GM12878 (cell line): ENCODE measurements around the gene F13B. TPM values are rescaled to one million over a fixed set of nuclear protein-coding genes. Genes with fewer than 3 reads are reported as not detected.

Experiments
- ATAC-seq: fragments of 200-7000 bp; cut with Tn5 transposase; 3 replicates; pipeline ENCODE4 v1.9.1; 2020; ENCODE audit warnings: mild to moderate bottlenecking, moderate library complexity
- BruUV-seq: library from RNA; stranded (reverse); fragments of 400-500 nt; replicated peaks from 2 replicates; lab custom pipeline; 2021; lab: Mats Ljungman, UMichigan
- CTCF ChIA-PET: fragments of 300-600 bp; sonication (Branson Sonifier 250); formaldehyde crosslinking; extraction: SDS; loops from one replicate; lab custom pipeline; 2021; ENCODE audit warnings: inconsistent platforms; lab: Yijun Ruan, JAX
- POLR2A ChIA-PET: fragments of 350-600 bp; formaldehyde crosslinking; extraction: SDS; loops from one replicate; lab custom pipeline; 2021; ENCODE audit warnings: inconsistent platforms; lab: Charles Lee
- RAD21 ChIA-PET: fragments of 300-600 bp; sonication (Branson Sonifier 250); formaldehyde crosslinking; loops from one replicate; lab custom pipeline; 2023; ENCODE audit warnings: antibody characterized with exemption; ENCODE audit not compliant: unreplicated experiment; lab: Charles Lee
- SMC1A ChIA-PET: fragments of 300-600 bp; sonication (Branson Sonifier 250); formaldehyde crosslinking; loops from one replicate; lab custom pipeline; 2023; ENCODE audit not compliant: unreplicated experiment, uncharacterized antibody; lab: Charles Lee
- DNase-seq: peaks from one replicate; pipeline ENCODE4 v3.0.0-alpha.2; 2011; ENCODE audit warnings: low read depth, low spot score
- FAIRE-seq: peaks from 3 replicates; lab custom pipeline; 2011; peaks lifted over from hg19 to GRCh38; lab: Jason Lieb, UNC
- H2AFZ ChIP-seq: 2 replicates; pipeline ENCODE4 v1.6.0; 2011; ENCODE audit warnings: low read depth, low read length, control low read depth; ENCODE audit not compliant: control insufficient read depth
- H3K27ac ChIP-seq: 2 replicates; pipeline ENCODE4 v1.5.1; 2011; ENCODE audit warnings: control low read depth; ENCODE audit not compliant: control insufficient read depth, insufficient read depth
- H3K27me3 ChIP-seq, 2 experiments: replicated peaks in 1 of 2; 2 replicates each; pipeline versions ENCODE4 v1.6.0 to v1.6.1; 2011; ENCODE audit warnings: low read length in 1 of 2; ENCODE audit not compliant: control insufficient read depth in 2 of 2, insufficient read depth in 2 of 2
- H3K36me3 ChIP-seq, 2 experiments: 2 replicates each; pipeline ENCODE4 v1.5.1; 2011; ENCODE audit warnings: low read length in 1 of 2; ENCODE audit not compliant: control insufficient read depth in 2 of 2, insufficient read depth in 2 of 2
- H3K4me1 ChIP-seq: 2 replicates; pipeline ENCODE4 v1.6.1; 2011; ENCODE audit warnings: mild to moderate bottlenecking, low read length, moderate library complexity, mixed read lengths; ENCODE audit not compliant: control insufficient read depth, insufficient read depth
- H3K4me2 ChIP-seq: 2 replicates; pipeline ENCODE4 v1.6.0; 2011; ENCODE audit warnings: control low read depth; ENCODE audit not compliant: control insufficient read depth, insufficient read depth
- H3K4me3 ChIP-seq: fragments of 200-600 bp; sonication (generic); 2 replicates; pipeline ENCODE4 v1.5.1; 2016
- H3K79me2 ChIP-seq: 2 replicates; pipeline ENCODE4 v1.6.0; 2011; ENCODE audit warnings: low read length; ENCODE audit not compliant: control insufficient read depth, insufficient read depth
- H3K9ac ChIP-seq: 2 replicates; pipeline ENCODE4 v1.8.0; 2011; ENCODE audit warnings: low read length, control low read depth, mixed read lengths; ENCODE audit not compliant: control insufficient read depth, insufficient read depth
- H3K9me3 ChIP-seq: replicated peaks from 3 replicates; pipeline ENCODE4 v1.5.1; 2011; ENCODE audit warnings: mild to moderate bottlenecking, low read length; ENCODE audit not compliant: control insufficient read depth, insufficient read depth
- H4K20me1 ChIP-seq: 2 replicates; pipeline ENCODE4 v1.6.0; 2011; ENCODE audit not compliant: control insufficient read depth, insufficient read depth
- ATF2 ChIP-seq: IDR thresholded peaks from 2 replicates; pipeline ENCODE4 v1.6.1; 2012; ENCODE audit warnings: low read length, inconsistent platforms
- FOS ChIP-seq: IDR thresholded peaks from 3 replicates; pipeline ENCODE4 v1.6.1; 2011; ENCODE audit warnings: borderline replicate concordance; ENCODE audit not compliant: insufficient read length; ENCODE audit errors: extremely low read depth
- HDAC6 ChIP-seq: fragments of 200-600 bp; sonication (generic); IDR thresholded peaks from one replicate; pipeline ENCODE4 v1.8.0; 2017; ENCODE audit warnings: antibody characterized with exemption; ENCODE audit not compliant: unreplicated experiment
- IKZF2 ChIP-seq, 2 experiments: fragments of 450-650 bp; IDR thresholded peaks; 2 replicates each; pipeline ENCODE4 v1.6.1; 2017; ENCODE audit warnings: mild to moderate bottlenecking in 2 of 2, moderate library complexity in 2 of 2
- PML ChIP-seq: IDR thresholded peaks from 2 replicates; pipeline ENCODE4 v1.6.1; 2012; ENCODE audit warnings: low read length, inconsistent platforms
- RUNX3 ChIP-seq: IDR thresholded peaks from 2 replicates; pipeline ENCODE4 v1.6.1; 2012; ENCODE audit warnings: low read length, inconsistent platforms
- SMARCA5 ChIP-seq: fragments of 450-650 bp; IDR thresholded peaks from 2 replicates; pipeline ENCODE4 v1.6.1; 2017; ENCODE audit warnings: mild to moderate bottlenecking
- SPI1 ChIP-seq: IDR thresholded peaks from 2 replicates; pipeline ENCODE4 v1.6.1; 2011; ENCODE audit warnings: low read depth, mild to moderate bottlenecking, low read length, moderate library complexity, borderline replicate concordance; ENCODE audit not compliant: insufficient read depth
- ZNF217 ChIP-seq: fragments of 450-650 bp; IDR thresholded peaks from 2 replicates; pipeline ENCODE4 v1.6.1; 2017; ENCODE audit warnings: antibody characterized with exemption, mild to moderate bottlenecking
- in situ Hi-C: fragments of 300-500 bp; cut with MboI; formaldehyde crosslinking; loops from 9 replicates; pipeline ENCODE4 v1.14.3; 2018; ENCODE audit warnings: mixed read lengths
- intact Hi-C: fragments of 100-400 bp; cut with micrococcal nuclease; formaldehyde crosslinking; loops from one replicate; pipeline ENCODE4 v1.14.2; 2022; ENCODE audit not compliant: unreplicated experiment
- polyA plus RNA-seq, 11 experiments: library from polyadenylated mRNA; depleted of rRNA in 4 of 11; unstranded in 6 of 11; stranded (reverse) in 5 of 11; fragments of >200 nt; fragmentation: Nextera tagmentation in 4 of 11; fragmentation: Illumina TruSeq in 1 of 11; extraction: Ambion mirVana in 4 of 11; extraction: Trizol in 1 of 11; gene quantifications; 1 replicate in 1 of 11; 2 replicates in 10 of 11; pipeline versions ENCODE4 v1.2.1 to v1.2.3, GENCODE V29; 2011 to 2016; ENCODE audit warnings: inconsistent platforms in 2 of 11, missing spikeins in 2 of 11, low read depth in 1 of 11
- total RNA-seq, 4 experiments: library from RNA; depleted of rRNA in 3 of 4; stranded (reverse); fragments of >200 nt in 3 of 4; fragmentation: Illumina TruSeq in 1 of 4; extraction: Trizol in 1 of 4; gene quantifications; 2 replicates each; pipeline versions ENCODE4 v1.2.1 to v1.2.3, GENCODE V29; 2013 to 2021
- TF ChIP-seq, protein P1 (sequence below): fragments of 450-650 bp; conservative IDR thresholded peaks from 2 replicates; pipeline ENCODE4 v1.6.1; 2017; ENCODE audit warnings: mild to moderate bottlenecking, moderate library complexity
- TF ChIP-seq, protein P2 (sequence below): IDR thresholded peaks from 2 replicates; pipeline ENCODE4 v1.6.1; 2012; ENCODE audit warnings: low read depth, low read length, improper control_type of control experiment
- TF ChIP-seq, protein P3 (sequence below): fragments of 450-650 bp; IDR thresholded peaks from 2 replicates; pipeline ENCODE4 v1.6.1; 2017; ENCODE audit warnings: mild to moderate bottlenecking, moderate library complexity
- TF ChIP-seq, protein P4 (sequence below): IDR thresholded peaks from 2 replicates; pipeline ENCODE4 v1.6.1; 2011; ENCODE audit warnings: borderline replicate concordance, low read depth, mild to moderate bottlenecking, moderate library complexity, mixed read lengths, low read length; ENCODE audit not compliant: insufficient read depth; ENCODE audit errors: extremely low read length

Gene F13B
- total and polyA plus RNA-seq, 10 of the 15 experiments (the other 5 are each of a cell fraction or from before 2014, with no cell fraction given): 0.06 TPM; not detected in 9

- TF ChIP-seq, protein P1, sequence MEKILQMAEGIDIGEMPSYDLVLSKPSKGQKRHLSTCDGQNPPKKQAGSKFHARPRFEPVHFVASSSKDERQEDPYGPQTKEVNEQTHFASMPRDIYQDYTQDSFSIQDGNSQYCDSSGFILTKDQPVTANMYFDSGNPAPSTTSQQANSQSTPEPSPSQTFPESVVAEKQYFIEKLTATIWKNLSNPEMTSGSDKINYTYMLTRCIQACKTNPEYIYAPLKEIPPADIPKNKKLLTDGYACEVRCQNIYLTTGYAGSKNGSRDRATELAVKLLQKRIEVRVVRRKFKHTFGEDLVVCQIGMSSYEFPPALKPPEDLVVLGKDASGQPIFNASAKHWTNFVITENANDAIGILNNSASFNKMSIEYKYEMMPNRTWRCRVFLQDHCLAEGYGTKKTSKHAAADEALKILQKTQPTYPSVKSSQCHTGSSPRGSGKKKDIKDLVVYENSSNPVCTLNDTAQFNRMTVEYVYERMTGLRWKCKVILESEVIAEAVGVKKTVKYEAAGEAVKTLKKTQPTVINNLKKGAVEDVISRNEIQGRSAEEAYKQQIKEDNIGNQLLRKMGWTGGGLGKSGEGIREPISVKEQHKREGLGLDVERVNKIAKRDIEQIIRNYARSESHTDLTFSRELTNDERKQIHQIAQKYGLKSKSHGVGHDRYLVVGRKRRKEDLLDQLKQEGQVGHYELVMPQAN: no peak
- TF ChIP-seq, protein P2, sequence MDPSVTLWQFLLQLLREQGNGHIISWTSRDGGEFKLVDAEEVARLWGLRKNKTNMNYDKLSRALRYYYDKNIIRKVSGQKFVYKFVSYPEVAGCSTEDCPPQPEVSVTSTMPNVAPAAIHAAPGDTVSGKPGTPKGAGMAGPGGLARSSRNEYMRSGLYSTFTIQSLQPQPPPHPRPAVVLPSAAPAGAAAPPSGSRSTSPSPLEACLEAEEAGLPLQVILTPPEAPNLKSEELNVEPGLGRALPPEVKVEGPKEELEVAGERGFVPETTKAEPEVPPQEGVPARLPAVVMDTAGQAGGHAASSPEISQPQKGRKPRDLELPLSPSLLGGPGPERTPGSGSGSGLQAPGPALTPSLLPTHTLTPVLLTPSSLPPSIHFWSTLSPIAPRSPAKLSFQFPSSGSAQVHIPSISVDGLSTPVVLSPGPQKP: no peak
Measured at GRCh38 chr1:197073978-197074377, 6.9 kb upstream of the F13B start (continued).

- CTCF ChIA-PET: no interaction called here
- Histone ChIP-seq H3K79me2 (no peaks in the 10 kb centered on the region), H3K9ac (no peak overlapping the region), H3K27me3 (no peaks in the 10 kb centered on the region), H3K4me1 (no peaks in the 10 kb centered on the region), H2AFZ (no peak overlapping the region), H3K4me2 (no peak overlapping the region), H4K20me1 (no peaks in the 10 kb centered on the region), H3K9me3 (no peaks in the 10 kb centered on the region), H3K4me3 (no peak overlapping the region), H3K27ac (no peak overlapping the region), H3K36me3 (no peaks in the 10 kb centered on the region)
- TF ChIP-seq, protein P3, sequence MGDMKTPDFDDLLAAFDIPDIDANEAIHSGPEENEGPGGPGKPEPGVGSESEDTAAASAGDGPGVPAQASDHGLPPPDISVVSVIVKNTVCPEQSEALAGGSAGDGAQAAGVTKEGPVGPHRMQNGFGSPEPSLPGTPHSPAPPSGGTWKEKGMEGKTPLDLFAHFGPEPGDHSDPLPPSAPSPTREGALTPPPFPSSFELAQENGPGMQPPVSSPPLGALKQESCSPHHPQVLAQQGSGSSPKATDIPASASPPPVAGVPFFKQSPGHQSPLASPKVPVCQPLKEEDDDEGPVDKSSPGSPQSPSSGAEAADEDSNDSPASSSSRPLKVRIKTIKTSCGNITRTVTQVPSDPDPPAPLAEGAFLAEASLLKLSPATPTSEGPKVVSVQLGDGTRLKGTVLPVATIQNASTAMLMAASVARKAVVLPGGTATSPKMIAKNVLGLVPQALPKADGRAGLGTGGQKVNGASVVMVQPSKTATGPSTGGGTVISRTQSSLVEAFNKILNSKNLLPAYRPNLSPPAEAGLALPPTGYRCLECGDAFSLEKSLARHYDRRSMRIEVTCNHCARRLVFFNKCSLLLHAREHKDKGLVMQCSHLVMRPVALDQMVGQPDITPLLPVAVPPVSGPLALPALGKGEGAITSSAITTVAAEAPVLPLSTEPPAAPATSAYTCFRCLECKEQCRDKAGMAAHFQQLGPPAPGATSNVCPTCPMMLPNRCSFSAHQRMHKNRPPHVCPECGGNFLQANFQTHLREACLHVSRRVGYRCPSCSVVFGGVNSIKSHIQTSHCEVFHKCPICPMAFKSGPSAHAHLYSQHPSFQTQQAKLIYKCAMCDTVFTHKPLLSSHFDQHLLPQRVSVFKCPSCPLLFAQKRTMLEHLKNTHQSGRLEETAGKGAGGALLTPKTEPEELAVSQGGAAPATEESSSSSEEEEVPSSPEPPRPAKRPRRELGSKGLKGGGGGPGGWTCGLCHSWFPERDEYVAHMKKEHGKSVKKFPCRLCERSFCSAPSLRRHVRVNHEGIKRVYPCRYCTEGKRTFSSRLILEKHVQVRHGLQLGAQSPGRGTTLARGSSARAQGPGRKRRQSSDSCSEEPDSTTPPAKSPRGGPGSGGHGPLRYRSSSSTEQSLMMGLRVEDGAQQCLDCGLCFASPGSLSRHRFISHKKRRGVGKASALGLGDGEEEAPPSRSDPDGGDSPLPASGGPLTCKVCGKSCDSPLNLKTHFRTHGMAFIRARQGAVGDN: no peak
- TF ChIP-seq, protein P4, sequence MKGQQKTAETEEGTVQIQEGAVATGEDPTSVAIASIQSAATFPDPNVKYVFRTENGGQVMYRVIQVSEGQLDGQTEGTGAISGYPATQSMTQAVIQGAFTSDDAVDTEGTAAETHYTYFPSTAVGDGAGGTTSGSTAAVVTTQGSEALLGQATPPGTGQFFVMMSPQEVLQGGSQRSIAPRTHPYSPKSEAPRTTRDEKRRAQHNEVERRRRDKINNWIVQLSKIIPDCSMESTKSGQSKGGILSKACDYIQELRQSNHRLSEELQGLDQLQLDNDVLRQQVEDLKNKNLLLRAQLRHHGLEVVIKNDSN: no peak
- TF ChIP-seq PML (no peak), RUNX3 (no peak), ATF2 (no peak), FOS (no peak), SPI1 (no peak), HDAC6 (no peak), ZNF217 (no peak), SMARCA5 (no peak), IKZF2 (IDR thresholded peaks at IDR 0.05) (no peak)
- SMC1A ChIA-PET: no interaction called here
- no peak for DNase-seq
- RAD21 ChIA-PET: no interaction called here
- in situ Hi-C loops: no loop called here
- POLR2A ChIA-PET: no interaction called here
- intact Hi-C loops: no loop called here
- FAIRE-seq: no peak
- BruUV-seq: no TSS peak
- no peak for ATAC-seq
Measured at GRCh38 chr1:197067457-197067818, 378 bp upstream of the F13B start.
